Subcutaneous adipose tissue (tissue), 4 donors: ENCODE measurements around the gene AK9. TPM values are rescaled to one million over a fixed set of nuclear protein-coding genes. Genes with fewer than 3 reads are reported as not detected.

ENCODE experiments used
- total RNA-seq, 4 donors: library from RNA; depleted of rRNA; stranded (reverse); fragments of >200 nt; gene quantifications; one replicate each; pipeline ENCODE4 v1.1.0, GENCODE V29; 2016
- TF ChIP-seq, protein P1 (sequence below): fragments of 450-650 bp; IDR thresholded peaks from one replicate; pipeline ENCODE4 v1.5.1; 2016; ENCODE audit warnings: low read depth, mild to moderate bottlenecking, control low read depth, antibody characterized with exemption, moderate library complexity

Gene AK9
- total RNA-seq, 4 donors from 2014 or later = 7.0 to 9.8 (median 8.1) TPM

DNA sequence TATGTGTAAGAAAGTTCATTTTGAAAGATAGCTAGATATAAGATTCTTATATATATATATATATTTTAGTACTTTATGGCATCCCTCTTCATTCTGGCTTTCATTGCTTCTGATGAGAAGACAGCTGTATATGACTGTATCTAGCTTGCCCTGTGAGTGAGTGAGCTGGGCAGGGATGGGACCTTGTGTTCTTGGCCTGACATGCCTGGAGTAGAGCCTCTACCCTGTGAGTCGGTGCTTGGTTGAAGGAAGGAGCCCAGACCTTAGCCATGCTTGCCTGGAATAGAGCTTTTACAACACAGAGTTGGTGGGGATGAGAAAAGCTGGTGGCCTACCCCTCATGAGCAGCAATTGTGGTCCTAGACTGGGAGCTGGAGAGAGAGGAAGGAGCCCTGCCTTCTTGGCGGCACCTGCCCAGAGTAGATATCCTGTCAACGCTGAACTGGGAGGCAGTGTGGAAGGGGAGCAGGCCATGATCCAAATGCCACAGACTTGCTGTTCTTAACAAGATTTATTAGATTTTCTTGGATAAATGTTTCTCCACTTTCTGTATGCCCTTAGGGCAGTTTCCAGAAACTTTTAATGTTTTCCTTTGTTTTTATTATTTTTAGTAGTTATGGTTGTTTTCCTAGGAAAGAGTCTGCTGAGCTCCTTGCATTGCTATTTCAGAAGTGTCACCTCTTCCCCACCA, 31.7 kb upstream of the AK9 start:
- TF ChIP-seq, protein P1, sequence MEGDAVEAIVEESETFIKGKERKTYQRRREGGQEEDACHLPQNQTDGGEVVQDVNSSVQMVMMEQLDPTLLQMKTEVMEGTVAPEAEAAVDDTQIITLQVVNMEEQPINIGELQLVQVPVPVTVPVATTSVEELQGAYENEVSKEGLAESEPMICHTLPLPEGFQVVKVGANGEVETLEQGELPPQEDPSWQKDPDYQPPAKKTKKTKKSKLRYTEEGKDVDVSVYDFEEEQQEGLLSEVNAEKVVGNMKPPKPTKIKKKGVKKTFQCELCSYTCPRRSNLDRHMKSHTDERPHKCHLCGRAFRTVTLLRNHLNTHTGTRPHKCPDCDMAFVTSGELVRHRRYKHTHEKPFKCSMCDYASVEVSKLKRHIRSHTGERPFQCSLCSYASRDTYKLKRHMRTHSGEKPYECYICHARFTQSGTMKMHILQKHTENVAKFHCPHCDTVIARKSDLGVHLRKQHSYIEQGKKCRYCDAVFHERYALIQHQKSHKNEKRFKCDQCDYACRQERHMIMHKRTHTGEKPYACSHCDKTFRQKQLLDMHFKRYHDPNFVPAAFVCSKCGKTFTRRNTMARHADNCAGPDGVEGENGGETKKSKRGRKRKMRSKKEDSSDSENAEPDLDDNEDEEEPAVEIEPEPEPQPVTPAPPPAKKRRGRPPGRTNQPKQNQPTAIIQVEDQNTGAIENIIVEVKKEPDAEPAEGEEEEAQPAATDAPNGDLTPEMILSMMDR = no peak

GRCh38 chr6:109722011-109722410, 31.0 kb upstream of the AK9 start:
- TF ChIP-seq, protein P1 = no peak

DNA sequence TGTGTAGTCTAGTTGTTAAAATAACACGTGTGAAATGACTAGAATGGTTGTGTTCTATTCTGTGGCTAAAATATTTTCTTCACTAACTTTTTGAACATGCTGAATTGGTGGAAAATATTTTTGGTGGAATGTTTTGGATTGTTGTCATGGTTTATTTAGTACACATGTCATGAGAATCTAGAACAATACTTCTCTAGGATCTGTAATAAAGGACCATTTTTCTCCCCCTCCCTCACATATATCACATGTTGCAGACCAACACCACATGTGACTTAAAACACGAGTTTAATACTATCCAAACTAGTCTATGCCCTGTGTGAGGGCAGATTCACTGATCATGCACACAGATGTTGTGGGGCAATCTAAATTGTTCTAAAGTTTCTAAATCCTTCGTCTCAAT, 29.3 kb upstream of the AK9 start:
- TF ChIP-seq, protein P1 = no peak

GRCh38 chr6:109718991-109719390, 28.0 kb upstream of the AK9 start:
- TF ChIP-seq, protein P1 = no peak

DNA sequence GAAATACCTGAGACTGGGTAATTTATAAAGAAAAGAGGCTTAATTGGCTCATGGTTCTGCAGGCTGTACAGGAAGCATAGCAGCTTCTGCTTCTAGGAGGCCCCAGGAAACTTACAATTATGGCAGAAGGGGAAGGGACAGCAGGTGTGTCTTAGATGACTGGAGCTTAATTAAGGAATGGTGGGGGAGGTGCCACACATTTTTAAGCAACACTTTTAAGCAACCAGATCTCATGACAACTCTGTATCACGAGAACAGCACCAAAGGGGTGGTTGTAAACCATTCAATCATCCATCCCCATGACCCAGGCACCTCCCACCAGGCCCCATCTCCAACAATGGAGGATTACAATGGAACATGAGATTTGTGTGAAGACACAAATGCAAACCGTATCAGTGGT, 27.0 kb upstream of the AK9 start:
- TF ChIP-seq, protein P1 = no peak

DNA sequence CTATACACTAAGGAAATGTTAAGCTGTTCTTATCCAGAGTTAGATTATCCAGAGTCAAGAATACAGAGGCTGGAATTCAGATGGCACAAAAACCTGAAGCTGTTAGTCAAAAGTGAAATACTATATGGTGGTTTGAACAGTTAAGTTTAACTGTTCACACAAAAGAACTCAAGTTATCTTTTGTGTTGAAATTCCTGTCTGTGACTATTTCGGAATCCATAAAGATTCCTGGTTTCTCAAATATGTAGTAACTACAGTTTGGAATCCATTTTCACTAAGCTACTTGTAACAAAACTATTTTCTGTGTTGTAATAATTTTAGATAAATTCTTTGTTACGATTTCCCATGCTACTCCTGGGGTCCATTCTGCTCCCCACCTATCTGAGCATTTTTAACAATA, 24.6 kb upstream of the AK9 start:
- TF ChIP-seq, protein P1 = no peak

- TF ChIP-seq, protein P1 = no peak
Observed at GRCh38 chr6:109714611-109715010, 23.6 kb upstream of the AK9 start.
